Vagina (tissue), 2 donors: Measurements from ENCODE around the gene FGFBP3. TPM values are rescaled to one million over a fixed set of nuclear protein-coding genes. Genes with fewer than 3 reads are reported as not detected.

Experiments
- DNase-seq, 2 donors: peaks; one replicate each; pipeline ENCODE4 v3.0.0-alpha.2; 2017; ENCODE audit errors: extremely low spot score in 2 of 2
- H3K27ac ChIP-seq: fragments of 200-600 bp; sonication (generic); one replicate; pipeline ENCODE4 v1.5.1; 2019
- H3K27me3 ChIP-seq: fragments of 200-600 bp; sonication (generic); one replicate; pipeline ENCODE4 v1.5.1; 2019
- H3K36me3 ChIP-seq, 2 donors: fragments of 200-600 bp; sonication (generic); one replicate each; pipeline ENCODE4 v1.5.1; 2017 to 2019
- H3K4me1 ChIP-seq: fragments of 200-600 bp; sonication (generic); one replicate; pipeline ENCODE4 v1.5.1; 2019
- H3K4me3 ChIP-seq, 2 donors: fragments of 200-600 bp; sonication (generic); 1 replicate in 1 of 2; 2 replicates in 1 of 2; pipeline ENCODE4 v1.5.1; 2016 to 2019
- H3K9me3 ChIP-seq: fragments of 200-600 bp; sonication (generic); one replicate; pipeline ENCODE4 v1.5.1; 2019
- CTCF ChIP-seq, 3 experiments: fragments of 450-650 bp in 2 of 3; fragments of 200-600 bp in 1 of 3; sonication (generic) in 1 of 3; IDR thresholded peaks; one replicate each; pipeline ENCODE4 v1.5.1; 2017 to 2019; ENCODE audit warnings: antibody characterized with exemption in 3 of 3, mild to moderate bottlenecking in 2 of 3, moderate library complexity in 2 of 3
- POLR2A ChIP-seq, 2 donors: fragments of 450-650 bp; IDR thresholded peaks; one replicate each; pipeline ENCODE4 v1.6.1; 2017; ENCODE audit warnings: antibody characterized with exemption in 2 of 2, mild to moderate bottlenecking in 2 of 2, moderate library complexity in 2 of 2
- POLR2AphosphoS5 ChIP-seq, 2 donors: sonication (generic); formaldehyde crosslinking; IDR thresholded peaks; one replicate each; pipeline ENCODE4 v1.9.0; 2017; ENCODE audit warnings: antibody characterized with exemption in 2 of 2, mild to moderate bottlenecking in 2 of 2, low read depth in 1 of 2; ENCODE audit not compliant: insufficient read depth in 1 of 2
- intact Hi-C: fragments of 100-400 bp; cut with DNase I; formaldehyde crosslinking; loops from one replicate; pipeline ENCODE4 v1.15.1; 2023
- total RNA-seq: library from RNA; depleted of rRNA; stranded (reverse); fragments of >200 nt; gene quantifications from one replicate; pipeline ENCODE4 v1.2.3, GENCODE V29; 2016

Gene FGFBP3
- total RNA-seq, 1 donor from 2014 or later: 0.74 TPM

- no peak for DNase-seq
- Histone ChIP-seq H3K4me1 (peaks cover 4% of the 10 kb centered on the region), H3K36me3 (no peaks in the 10 kb centered on the region), H3K27ac (no peak overlapping the region), H3K9me3 (no peaks in the 10 kb centered on the region), H3K27me3 (no peaks in the 10 kb centered on the region), H3K4me3 (no peak overlapping the region)
- intact Hi-C loops: no loop called here
- TF ChIP-seq CTCF (IDR thresholded peaks at IDR 0.05) (no peak), POLR2A (IDR thresholded peaks at IDR 0.05) (no peak), POLR2AphosphoS5 (IDR thresholded peaks at IDR 0.05; ENCODE audit: insufficient read depth in 1 of 2, low read depth in 1 of 2) (no peak)
These were observed 16.2 kb downstream of the FGFBP3 start for GRCh38 chr10:91893051-91893450.

DNA sequence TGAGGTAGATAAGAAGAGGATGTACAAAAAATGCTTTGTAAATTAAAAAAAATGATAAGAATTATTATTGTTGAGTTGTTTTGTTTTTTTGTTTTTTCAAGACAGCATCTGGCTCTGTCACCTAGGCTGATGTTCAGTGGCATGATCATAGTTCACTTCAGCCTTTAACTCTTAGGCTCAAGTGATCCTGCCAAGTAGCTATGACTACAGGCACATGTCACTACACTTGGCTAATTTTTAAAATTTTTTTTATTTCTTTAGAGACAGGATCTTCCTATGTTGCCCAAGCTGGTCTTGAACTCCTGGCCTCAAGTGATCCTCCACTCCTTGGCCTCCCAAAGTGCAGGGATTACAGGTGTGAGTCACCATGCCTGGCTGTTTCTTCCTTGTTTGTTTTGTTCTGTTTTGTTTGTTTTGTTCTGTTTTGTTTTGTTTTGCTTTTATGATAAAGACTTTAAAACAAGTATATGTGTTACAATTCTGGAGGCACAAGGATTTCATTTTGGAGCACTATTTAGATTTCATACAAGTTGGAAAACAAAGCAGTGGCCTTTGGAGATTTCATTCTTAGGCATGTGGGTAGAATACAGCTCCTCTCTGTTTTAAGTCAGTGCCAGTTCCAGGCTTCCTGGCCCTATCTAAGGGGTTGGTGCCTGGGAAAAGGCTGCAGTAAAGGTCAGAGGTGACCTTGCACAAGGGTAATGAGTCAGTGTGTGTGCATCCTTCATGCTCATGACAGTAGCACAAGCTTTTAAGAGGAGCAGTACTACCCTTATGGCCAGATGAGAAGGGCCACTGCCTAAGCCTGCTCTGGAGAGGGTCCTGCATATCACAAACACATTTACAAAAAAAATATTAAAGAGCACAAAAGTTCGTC lies 17.9 kb downstream of the FGFBP3 start:
- Histone ChIP-seq H3K27me3 (no peaks in the 10 kb centered on the region), H3K4me3 (no peak overlapping the region), H3K27ac (no peak overlapping the region), H3K4me1 (peaks cover 14% of the 10 kb centered on the region), H3K36me3 (no peaks in the 10 kb centered on the region), H3K9me3 (no peaks in the 10 kb centered on the region)
- TF ChIP-seq POLR2A (IDR thresholded peaks at IDR 0.05): no peak
- TF ChIP-seq POLR2AphosphoS5 (IDR thresholded peaks at IDR 0.05; ENCODE audit: insufficient read depth in 1 of 2, low read depth in 1 of 2): no peak
- TF ChIP-seq CTCF (IDR thresholded peaks at IDR 0.05): no peak
- intact Hi-C loops: no loop called here
- no peak for DNase-seq

DNA sequence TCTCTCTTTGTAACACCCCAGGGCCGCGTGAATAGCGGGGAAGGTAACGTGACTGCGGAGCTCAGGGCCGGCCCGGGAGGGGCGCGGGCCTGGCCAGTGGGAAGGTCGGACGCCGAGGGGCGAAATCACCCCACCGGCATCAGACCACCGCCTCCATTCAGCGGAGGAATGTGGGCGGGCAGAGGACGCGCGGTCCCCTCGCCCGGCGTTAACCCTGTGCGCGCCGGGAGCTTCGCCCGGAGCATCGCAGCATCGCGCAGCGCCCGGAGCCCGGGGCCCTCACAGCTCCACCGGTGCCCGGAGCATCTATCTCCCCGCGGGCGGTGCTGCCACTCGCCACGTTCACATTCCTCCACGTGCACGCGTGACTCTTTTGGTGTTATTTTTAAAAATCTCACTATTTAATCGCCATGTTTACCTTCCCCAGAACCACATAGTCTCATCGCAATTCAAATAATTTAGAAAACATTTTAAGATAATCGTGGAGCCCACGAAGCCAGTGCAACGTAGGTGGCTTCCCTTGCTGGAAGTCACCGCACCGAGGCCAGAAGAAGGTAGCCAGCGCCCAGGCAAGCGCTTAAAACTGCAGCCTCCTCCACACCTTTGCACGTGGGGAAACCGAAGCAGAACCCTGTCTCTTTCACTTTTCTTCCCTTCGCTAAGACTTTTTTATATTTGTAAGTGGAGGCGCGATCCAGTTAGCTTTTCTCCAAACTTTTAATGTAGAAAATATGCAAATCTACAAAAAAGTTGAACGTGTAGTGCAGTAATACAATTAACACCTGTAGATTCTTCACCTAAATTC lies 21.8 kb downstream of the FGFBP3 start:
- no peak for DNase-seq
- intact Hi-C loops: no loop called here
- TF ChIP-seq POLR2A (IDR thresholded peaks at IDR 0.05) (no peak), POLR2AphosphoS5 (IDR thresholded peaks at IDR 0.05; ENCODE audit: insufficient read depth in 1 of 2, low read depth in 1 of 2) (peak in 1 of 2 donors; percentile 42)
- H3K4me3 ChIP-seq: peak overlapping the region; percentile 52 to 55
- no peaks in the 10 kb centered on the region for H3K36me3 ChIP-seq
- H3K27ac ChIP-seq: peak overlapping the region; percentile 15
- no peaks in the 10 kb centered on the region for H3K27me3 ChIP-seq
- no peaks in the 10 kb centered on the region for H3K9me3 ChIP-seq
- peaks cover 31% of the 10 kb centered on the region for H3K4me1 ChIP-seq

GRCh38 chr10:91886954-91887271 lies 22.4 kb downstream of the FGFBP3 start:
- no peak for DNase-seq
- Histone ChIP-seq H3K4me1 (peaks cover 31% of the 10 kb centered on the region), H3K4me3 (peak overlapping the region; percentile 52 to 55), H3K36me3 (no peaks in the 10 kb centered on the region), H3K27ac (peak overlapping the region; percentile 15), H3K27me3 (no peaks in the 10 kb centered on the region), H3K9me3 (no peaks in the 10 kb centered on the region)
- intact Hi-C loops: no loop called here
- TF ChIP-seq POLR2AphosphoS5 (IDR thresholded peaks at IDR 0.05; ENCODE audit: insufficient read depth in 1 of 2, low read depth in 1 of 2) (no peak), POLR2A (IDR thresholded peaks at IDR 0.05) (no peak), CTCF (IDR thresholded peaks at IDR 0.05) (no peak)

DNA sequence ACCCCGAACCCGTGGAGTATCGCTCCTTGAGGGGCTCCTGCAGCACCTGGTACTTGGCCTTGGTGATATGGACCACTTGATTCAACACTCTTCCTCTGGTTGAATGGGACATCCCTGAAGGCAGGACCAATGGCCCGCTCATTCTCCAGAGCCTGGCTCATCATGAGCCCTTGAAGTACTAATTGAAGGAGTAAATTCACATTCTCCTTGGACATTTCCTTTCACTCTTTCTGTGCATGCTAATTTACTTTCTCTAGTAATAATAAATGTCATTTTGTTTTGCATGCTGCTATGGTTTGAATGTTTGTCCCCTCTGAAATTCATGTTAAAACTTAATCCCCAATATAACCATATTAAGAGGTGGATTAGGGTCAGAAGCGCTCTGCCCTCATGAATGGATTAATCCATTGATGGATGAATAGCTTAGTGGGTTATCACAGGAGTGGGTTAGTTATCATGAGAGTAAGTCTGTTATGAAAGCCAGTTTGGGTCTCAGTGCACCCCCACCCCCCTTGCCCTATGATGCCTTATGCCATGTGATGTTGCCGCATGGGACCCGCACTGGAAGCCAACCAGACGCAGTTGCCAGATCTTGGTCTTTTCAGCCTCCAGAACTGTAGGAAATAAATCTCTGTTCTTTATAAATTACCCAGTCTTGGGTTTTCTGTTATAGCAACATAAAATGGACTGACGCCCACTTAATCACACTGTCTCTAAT lies 23.8 kb downstream of the FGFBP3 start:
- no peak for DNase-seq
- no peaks in the 10 kb centered on the region for H3K36me3 ChIP-seq
- no peaks in the 10 kb centered on the region for H3K9me3 ChIP-seq
- intact Hi-C loops: no loop called here
- TF ChIP-seq POLR2A (IDR thresholded peaks at IDR 0.05): no peak
- no peak for TF ChIP-seq POLR2AphosphoS5 (IDR thresholded peaks at IDR 0.05; ENCODE audit: insufficient read depth in 1 of 2, low read depth in 1 of 2)
- H3K27me3 ChIP-seq: no peaks in the 10 kb centered on the region
- no peak overlapping the region for H3K27ac ChIP-seq
- H3K4me3 ChIP-seq: no peak overlapping the region
- H3K4me1 ChIP-seq: peaks cover 31% of the 10 kb centered on the region
